HepG2 (cell line): ENCODE data around the gene C11orf71. TPM values are rescaled to one million over a fixed set of nuclear protein-coding genes. Genes with fewer than 3 reads are reported as not detected.

Experiments
- ATAC-seq: fragments of 200-7000 bp; cut with Tn5 transposase; 3 replicates; pipeline ENCODE4 v1.9.1; 2020; ENCODE audit warnings: mild to moderate bottlenecking, moderate library complexity
- BruUV-seq: library from RNA; stranded (reverse); fragments of 400-500 nt; replicated peaks from 2 replicates; lab custom pipeline; 2021; lab: Mats Ljungman, UMichigan
- CTCF ChIA-PET: fragments of 300-600 bp; formaldehyde crosslinking; extraction: SDS; loops from one replicate; lab custom pipeline; 2021; ENCODE audit warnings: low total read pairs, inconsistent platforms, low intra/inter-chr PET ratio; lab: Yijun Ruan, JAX
- POLR2A ChIA-PET: fragments of 350-600 bp; sonication (Branson Sonifier 250); formaldehyde crosslinking; loops from one replicate; lab custom pipeline; 2020; ENCODE audit warnings: antibody characterized with exemption, inconsistent platforms; lab: Yijun Ruan, JAX
- DNase-seq: peaks from one replicate; pipeline ENCODE4 v3.0.0-alpha.2; 2015; ENCODE audit warnings: low spot score
- FAIRE-seq: peaks from 3 replicates; lab custom pipeline; 2011; peaks lifted over from hg19 to GRCh38; lab: Jason Lieb, UNC
- H2AFZ ChIP-seq: one replicate; pipeline ENCODE4 v1.6.1; 2011; ENCODE audit warnings: low read length, inconsistent platforms
- H3K27ac ChIP-seq: fragments of 300-600 bp; 3 replicates; pipeline ENCODE4 v1.8.0; 2011; ENCODE audit warnings: mixed run types, mild to moderate bottlenecking, mixed read lengths, low read length, inconsistent platforms; ENCODE audit not compliant: insufficient read depth; ENCODE audit errors: extremely low read length
- H3K27me3 ChIP-seq, 2 experiments: fragments of 200-600 bp in 1 of 2; 2 replicates in 1 of 2; 3 replicates in 1 of 2; pipeline versions ENCODE4 v1.6.0 to v1.8.0; 2011; ENCODE audit warnings: low read length in 2 of 2, mild to moderate bottlenecking in 2 of 2, moderate library complexity in 2 of 2, inconsistent platforms in 1 of 2; ENCODE audit not compliant: insufficient read depth in 2 of 2, control insufficient read depth in 1 of 2
- H3K36me3 ChIP-seq, 2 experiments: fragments of 200-600 bp in 1 of 2; replicated peaks in 1 of 2; 2 replicates in 1 of 2; 3 replicates in 1 of 2; pipeline versions ENCODE4 v1.5.1 to v1.8.0; 2011; ENCODE audit warnings: low read length in 2 of 2, inconsistent platforms in 1 of 2; ENCODE audit not compliant: insufficient read depth in 2 of 2, control insufficient read depth in 1 of 2
- H3K4me1 ChIP-seq: 2 replicates; pipeline ENCODE4 v1.5.1; 2012; ENCODE audit warnings: low read length, inconsistent platforms; ENCODE audit not compliant: insufficient read depth
- H3K4me2 ChIP-seq: 2 replicates; pipeline ENCODE4 v1.6.0; 2011; ENCODE audit warnings: low read depth, low read length, inconsistent platforms
- H3K4me3 ChIP-seq, 3 experiments: fragments of 200-600 bp in 1 of 3; sonication (generic), shearing (Covaris generic) in 1 of 3; replicated peaks in 1 of 3; 2 replicates each; pipeline ENCODE4 v1.5.1; 2011 to 2016; ENCODE audit warnings: low read length in 3 of 3, inconsistent platforms in 2 of 3, low read depth in 2 of 3, mild to moderate bottlenecking in 2 of 3, control low read depth in 1 of 3, mixed read lengths in 1 of 3; ENCODE audit not compliant: insufficient read depth in 1 of 3
- H3K79me2 ChIP-seq: one replicate; pipeline ENCODE4 v1.6.1; 2011; ENCODE audit warnings: low read length, inconsistent platforms; ENCODE audit not compliant: insufficient read depth
- H3K9ac ChIP-seq: 2 replicates; pipeline ENCODE4 v1.6.0; 2011; ENCODE audit warnings: mild to moderate bottlenecking, low read depth, low read length, inconsistent platforms; ENCODE audit not compliant: insufficient read depth
- H3K9me3 ChIP-seq: 2 replicates; pipeline ENCODE4 v1.5.1; 2012; ENCODE audit warnings: mild to moderate bottlenecking, low read length
- H4K20me1 ChIP-seq: 2 replicates; pipeline ENCODE4 v1.6.0; 2011; ENCODE audit warnings: inconsistent platforms, mild to moderate bottlenecking, low read length, moderate library complexity; ENCODE audit not compliant: insufficient read depth
- ATF3 ChIP-seq: sonication (generic); formaldehyde crosslinking; IDR thresholded peaks from 2 replicates; pipeline ENCODE4 v1.4.0; 2020; ENCODE audit warnings: missing genetic modification reagents
- ATF7 ChIP-seq, 2 experiments: fragments of 450-650 bp in 1 of 2; sonication (generic) in 1 of 2; formaldehyde crosslinking in 1 of 2; IDR thresholded peaks; 2 replicates each; pipeline versions ENCODE4 v1.4.0 to v1.6.1; 2016 to 2020; ENCODE audit warnings: antibody characterized with exemption in 1 of 2, mild to moderate bottlenecking in 1 of 2, missing genetic modification reagents in 1 of 2
- KDM5B ChIP-seq: sonication (generic); formaldehyde crosslinking; IDR thresholded peaks from 2 replicates; pipeline ENCODE4 v1.4.0; 2020; ENCODE audit warnings: missing genetic modification reagents, mild to moderate bottlenecking, borderline replicate concordance
- TBP ChIP-seq: sonication (generic); formaldehyde crosslinking; IDR thresholded peaks from 2 replicates; pipeline ENCODE4 v1.5.0; 2020; ENCODE audit warnings: missing genetic modification reagents
- TMF1 ChIP-seq: sonication (generic); formaldehyde crosslinking; IDR thresholded peaks from 2 replicates; pipeline ENCODE4 v1.8.1; 2022; ENCODE audit warnings: low read depth, missing genetic modification reagents
- WGBS: methylation state at CpG from one replicate; pipeline ENCODE4 v1.1.6; 2017; ENCODE audit warnings: low lambda C conversion rate; 5-methylcytosine and 5-hydroxymethylcytosine counted together
- in situ Hi-C: cut with HindIII; loops from 2 replicates; pipeline ENCODE4 v1.10.0; 2017; ENCODE audit warnings: low pct_unique_long_range_greater_than_20kb; ENCODE audit not compliant: extremely low pct_ligation_motif_present
- intact Hi-C: fragments of 100-400 bp; cut with micrococcal nuclease; formaldehyde crosslinking; loops from one replicate; pipeline ENCODE4 v1.10.0; 2022; ENCODE audit not compliant: unreplicated experiment
- polyA plus RNA-seq, 8 experiments: library from polyadenylated mRNA; depleted of rRNA in 3 of 8; stranded (reverse) in 7 of 8; unstranded in 1 of 8; fragments of >200 nt; fragmentation: Illumina TruSeq in 4 of 8; extraction: Trizol in 4 of 8; gene quantifications; 2 replicates each; pipeline versions ENCODE4 v1.2.1 to v1.2.3, GENCODE V29; 2011 to 2016; ENCODE audit warnings: low read depth in 4 of 8, missing spikeins in 1 of 8, mixed read lengths in 1 of 8; ENCODE audit not compliant: insufficient read depth in 1 of 8
- total RNA-seq, 5 experiments: library from RNA; depleted of rRNA; stranded (reverse); fragments of >200 nt; fragmentation: Illumina TruSeq; extraction: Trizol; gene quantifications; 2 replicates each; pipeline ENCODE4 v1.2.3, GENCODE V29; 2016; ENCODE audit warnings: low read depth in 1 of 5

C11orf71 gene
- total and polyA plus RNA-seq, 2 of the 13 experiments (the other 11 are each of a cell fraction or from before 2014, with no cell fraction given): 7.1 to 7.8 TPM

GRCh38 chr11:114358716-114359115 lies 41.6 kb downstream of the C11orf71 start:
- H3K4me2 ChIP-seq: no peak overlapping the region
- in situ Hi-C loops: no loop called here
- H3K79me2 ChIP-seq: no peaks in the 10 kb centered on the region
- H3K27me3 ChIP-seq: 0 out of 5 replicates have a peak, but pooled peaks cover 0 to 3% of the 10 kb centered on the region in 2 experiments
- no peaks in the 10 kb centered on the region for H4K20me1 ChIP-seq
- H3K36me3 ChIP-seq: no peaks in the 10 kb centered on the region
- TF ChIP-seq TMF1 (CRISPR knock-in tag) (no peak), ATF3 (CRISPR knock-in tag) (no peak), KDM5B (CRISPR knock-in tag) (no peak)
- no peak overlapping the region for H3K27ac ChIP-seq
- no peak overlapping the region for H3K4me3 ChIP-seq
- ATAC-seq: no peak
- DNase-seq: no peak
- H3K9me3 ChIP-seq: no peaks in the 10 kb centered on the region
- H3K9ac ChIP-seq: no peak overlapping the region
- intact Hi-C loops: no loop called here
- no peaks in the 10 kb centered on the region for H3K4me1 ChIP-seq
- ChIA-PET CTCF (no interaction called here), POLR2A (no interaction called here)
- no peak overlapping the region for H2AFZ ChIP-seq
- WGBS: 60% methylated on average over 1 of the region's 1 CpG
- no TSS peak for BruUV-seq
- no peak for FAIRE-seq

- ChIA-PET CTCF (no interaction called here), POLR2A (no interaction called here)
- no peak for FAIRE-seq
- Histone ChIP-seq H3K27me3 (peaks cover 0 to 7% of the 10 kb centered on the region in 2 experiments; a peak in 1 of 5 replicates), H3K4me1 (no peaks in the 10 kb centered on the region), H3K79me2 (no peaks in the 10 kb centered on the region), H3K4me2 (no peak overlapping the region), H4K20me1 (no peaks in the 10 kb centered on the region), H3K27ac (no peak overlapping the region), H3K36me3 (no peaks in the 10 kb centered on the region), H3K9me3 (no peaks in the 10 kb centered on the region), H2AFZ (no peak overlapping the region), H3K4me3 (no peak overlapping the region), H3K9ac (no peak overlapping the region)
- WGBS: 54% methylated on average over 3 of the region's 3 CpGs
- BruUV-seq: no TSS peak
- ATAC-seq: no peak
- in situ Hi-C loops: no loop called here
- intact Hi-C loops: no loop called here
- no peak for DNase-seq
- TF ChIP-seq TBP (CRISPR knock-in tag): no peak
- TF ChIP-seq ATF7 (IDR thresholded peaks at IDR 0.05): 0 out of 2 replicates have a peak, but pooled peaks have one; percentile 49
- no peak for TF ChIP-seq ATF7 (CRISPR knock-in tag; IDR thresholded peaks at IDR 0.05)
These were observed 46.2 kb downstream of the C11orf71 start for GRCh38 chr11:114354076-114354475.
